Trophoblast cell (in vitro differentiated cells and primary cell): ENCODE results near the gene FAM111A.
"Not testable (repeated sequence)": the region's sequence is repeated elsewhere in the genome, so short reads cannot be mapped to it uniquely, and the experiment has no call there.

ENCODE experiments used
- DNase-seq, 2 donors: peaks; one replicate each; pipeline ENCODE4 v3.0.0-alpha.2; 2016
- H2AFZ ChIP-seq: 2 replicates; pipeline ENCODE4 v1.6.1; 2013; ENCODE audit warnings: low read length, moderate library complexity, mild to moderate bottlenecking; ENCODE audit not compliant: insufficient read depth, poor library complexity
- H2AK5ac ChIP-seq: 2 replicates; pipeline ENCODE4 v1.6.1; 2013; ENCODE audit warnings: mild to moderate bottlenecking, low read length
- H2BK120ac ChIP-seq: 2 replicates; pipeline ENCODE4 v1.6.1; 2013; ENCODE audit warnings: low read length, mild to moderate bottlenecking, moderate library complexity; ENCODE audit not compliant: insufficient read depth, poor library complexity
- H2BK12ac ChIP-seq: 2 replicates; pipeline ENCODE4 v1.6.1; 2013; ENCODE audit warnings: mild to moderate bottlenecking, low read length, moderate library complexity
- H2BK5ac ChIP-seq: 2 replicates; pipeline ENCODE4 v1.6.1; 2013; ENCODE audit warnings: low read length, low read depth, moderate library complexity, mild to moderate bottlenecking; ENCODE audit not compliant: poor library complexity
- H3K14ac ChIP-seq: 2 replicates; pipeline ENCODE4 v1.6.1; 2013; ENCODE audit warnings: mild to moderate bottlenecking, low read length
- H3K18ac ChIP-seq: 2 replicates; pipeline ENCODE4 v1.6.1; 2013; ENCODE audit warnings: mild to moderate bottlenecking, low read length
- H3K23ac ChIP-seq: 2 replicates; pipeline ENCODE4 v1.6.1; 2013; ENCODE audit warnings: low read length
- H3K27ac ChIP-seq: 2 replicates; pipeline ENCODE4 v1.5.1; 2013; ENCODE audit warnings: low read depth, mild to moderate bottlenecking, inconsistent platforms, low read length, moderate library complexity
- H3K27me3 ChIP-seq: 2 replicates; pipeline ENCODE4 v1.6.1; 2013; ENCODE audit warnings: inconsistent platforms, mild to moderate bottlenecking, low read length, moderate library complexity; ENCODE audit not compliant: insufficient read depth
- H3K36me3 ChIP-seq, 2 experiments: 1 replicate in 1 of 2; 2 replicates in 1 of 2; pipeline ENCODE4 v1.6.1; 2013; ENCODE audit warnings: low read length in 2 of 2, mild to moderate bottlenecking in 2 of 2, moderate library complexity in 1 of 2; ENCODE audit not compliant: insufficient read depth in 2 of 2, control insufficient read depth in 1 of 2
- H3K4ac ChIP-seq: 2 replicates; pipeline ENCODE4 v1.6.1; 2013; ENCODE audit warnings: low read depth, mild to moderate bottlenecking, low read length, moderate library complexity
- H3K4me1 ChIP-seq, 2 experiments: 1 replicate in 1 of 2; 2 replicates in 1 of 2; pipeline ENCODE4 v1.6.1; 2013; ENCODE audit warnings: low read length in 2 of 2, mild to moderate bottlenecking in 2 of 2, moderate library complexity in 1 of 2; ENCODE audit not compliant: insufficient read depth in 2 of 2, control insufficient read depth in 1 of 2
- H3K4me2 ChIP-seq: 2 replicates; pipeline ENCODE4 v1.6.1; 2013; ENCODE audit warnings: inconsistent platforms, mild to moderate bottlenecking, low read length, moderate library complexity
- H3K4me3 ChIP-seq: 2 replicates; pipeline ENCODE4 v1.5.1; 2013; ENCODE audit warnings: mild to moderate bottlenecking, low read depth, low read length, inconsistent platforms
- H3K79me1 ChIP-seq: one replicate; pipeline ENCODE4 v1.6.1; 2013; ENCODE audit warnings: low read length
- H3K79me2 ChIP-seq: 2 replicates; pipeline ENCODE4 v1.6.1; 2013; ENCODE audit warnings: low read length, mild to moderate bottlenecking; ENCODE audit not compliant: control insufficient read depth, insufficient read depth, poor library complexity
- H3K9ac ChIP-seq: 2 replicates; pipeline ENCODE4 v1.6.1; 2013; ENCODE audit warnings: mild to moderate bottlenecking, low read length
- H3K9me3 ChIP-seq: 2 replicates; pipeline ENCODE4 v1.6.1; 2013; ENCODE audit warnings: low read depth, mild to moderate bottlenecking, control low read depth, inconsistent platforms, low read length; ENCODE audit not compliant: insufficient read depth
- H4K12ac ChIP-seq: 2 replicates; pipeline ENCODE4 v1.6.1; 2013; ENCODE audit warnings: low read depth, mild to moderate bottlenecking, low read length, moderate library complexity
- H4K8ac ChIP-seq: 2 replicates; pipeline ENCODE4 v1.6.1; 2013; ENCODE audit warnings: low read depth, mild to moderate bottlenecking, low read length, moderate library complexity
- H4K91ac ChIP-seq: one replicate; pipeline ENCODE4 v1.6.1; 2013; ENCODE audit warnings: low read depth, mild to moderate bottlenecking, low read length, moderate library complexity
- WGBS: extraction: QIAGEN DNeasy Blood & Tissue Kit; methylation state at CpG from one replicate; pipeline ENCODE4 v1.1.7; 2013; ENCODE audit warnings: missing lambda C conversion rate; ENCODE audit not compliant: insufficient read length, insufficient coverage; ENCODE audit errors: extremely low coverage; 5-methylcytosine and 5-hydroxymethylcytosine counted together

FAM111A gene

DNA sequence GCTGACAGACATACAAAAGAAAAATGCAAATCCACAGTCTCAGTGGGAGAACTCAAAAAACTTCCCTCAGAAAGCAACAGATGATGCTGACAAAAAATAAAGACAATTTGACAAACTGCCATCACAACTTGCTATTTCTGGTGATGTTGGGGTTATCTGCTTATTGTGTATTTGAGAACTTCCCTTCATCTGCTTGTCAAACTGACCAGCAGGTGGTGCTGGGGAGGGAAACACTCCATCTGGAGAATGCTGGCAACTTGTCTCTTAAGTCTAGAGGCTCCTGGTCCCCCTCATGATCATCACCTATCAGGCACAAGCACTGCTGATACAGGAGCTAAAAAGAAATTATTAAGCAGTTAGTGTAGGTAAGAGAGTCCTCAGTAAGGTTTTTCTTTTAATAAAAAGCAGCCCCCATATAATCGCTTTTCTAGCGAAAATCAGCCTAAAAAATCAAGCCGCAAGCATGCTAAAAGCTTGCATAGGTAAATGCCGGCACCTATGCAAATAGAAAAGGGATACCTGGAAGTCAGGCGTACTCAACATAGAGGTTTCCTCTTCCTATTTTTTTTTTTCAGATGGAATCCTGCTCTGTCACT is 45.4 kb upstream of the FAM111A start:
- Histone ChIP-seq H2BK5ac (no peak overlapping the region), H3K4ac (no peak overlapping the region), H2BK120ac (no peak overlapping the region), H2AFZ (no peak overlapping the region), H3K79me2 (no peaks in the 10 kb centered on the region), H4K12ac (no peak overlapping the region), H4K8ac (no peak overlapping the region), H3K4me2 (no peak overlapping the region), H2BK12ac (no peak overlapping the region), H3K27ac (no peak overlapping the region), H2AK5ac (no peak overlapping the region), H3K9me3 (no peaks in the 10 kb centered on the region), H3K14ac (no peak overlapping the region), H3K79me1 (no peaks in the 10 kb centered on the region), H3K9ac (no peak overlapping the region), H3K23ac (no peak overlapping the region), H3K4me3 (no peak overlapping the region), H3K18ac (no peak overlapping the region), H3K4me1 (peaks cover 0 to 2% of the 10 kb centered on the region in 2 experiments), H3K27me3 (no peaks in the 10 kb centered on the region), H3K36me3 (no peaks in the 10 kb centered on the region), H4K91ac (no peak overlapping the region)
- peak; percentile 37 to 65 for DNase-seq
- WGBS: no CpG with 5 or more reads among the region's 5 CpGs

- WGBS: no CpG with 5 or more reads among the region's 8 CpGs
- not testable (repeated sequence) for H3K14ac ChIP-seq, H3K79me2 ChIP-seq, H2AFZ ChIP-seq, H3K4me3 ChIP-seq, H3K23ac ChIP-seq, H3K4me2 ChIP-seq, DNase-seq, H3K4me1 ChIP-seq, H3K4ac ChIP-seq, H3K9me3 ChIP-seq, H3K79me1 ChIP-seq, H4K91ac ChIP-seq, H3K27ac ChIP-seq, H4K12ac ChIP-seq, H3K9ac ChIP-seq, H3K27me3 ChIP-seq, H3K36me3 ChIP-seq, H2AK5ac ChIP-seq, H3K18ac ChIP-seq, H4K8ac ChIP-seq, H2BK12ac ChIP-seq, H2BK120ac ChIP-seq, H2BK5ac ChIP-seq
Observed at GRCh38 chr11:59097938-59098337, 44.7 kb upstream of the FAM111A start.

GRCh38 chr11:59102259-59102765 is 40.3 kb upstream of the FAM111A start:
- DNase-seq: peak; percentile 12 to 33
- Histone ChIP-seq H4K91ac (no peak overlapping the region), H2BK12ac (no peak overlapping the region), H3K4me2 (peak overlapping the region; percentile 69), H3K4me1 (peaks cover 4 to 6% of the 10 kb centered on the region in 2 experiments), H2BK5ac (no peak overlapping the region), H2AFZ (no peak overlapping the region), H3K36me3 (no peaks in the 10 kb centered on the region), H4K12ac (no peak overlapping the region), H3K27ac (no peak overlapping the region), H3K18ac (no peak overlapping the region), H3K4me3 (no peak overlapping the region), H3K14ac (no peak overlapping the region), H3K79me1 (no peaks in the 10 kb centered on the region), H2AK5ac (no peak overlapping the region), H2BK120ac (no peak overlapping the region), H3K9ac (no peak overlapping the region), H3K23ac (no peak overlapping the region), H4K8ac (no peak overlapping the region), H3K9me3 (no peaks in the 10 kb centered on the region), H3K79me2 (no peaks in the 10 kb centered on the region), H3K27me3 (no peaks in the 10 kb centered on the region), H3K4ac (no peak overlapping the region)
- no CpG with 5 or more reads among the region's 23 CpGs for WGBS

DNA sequence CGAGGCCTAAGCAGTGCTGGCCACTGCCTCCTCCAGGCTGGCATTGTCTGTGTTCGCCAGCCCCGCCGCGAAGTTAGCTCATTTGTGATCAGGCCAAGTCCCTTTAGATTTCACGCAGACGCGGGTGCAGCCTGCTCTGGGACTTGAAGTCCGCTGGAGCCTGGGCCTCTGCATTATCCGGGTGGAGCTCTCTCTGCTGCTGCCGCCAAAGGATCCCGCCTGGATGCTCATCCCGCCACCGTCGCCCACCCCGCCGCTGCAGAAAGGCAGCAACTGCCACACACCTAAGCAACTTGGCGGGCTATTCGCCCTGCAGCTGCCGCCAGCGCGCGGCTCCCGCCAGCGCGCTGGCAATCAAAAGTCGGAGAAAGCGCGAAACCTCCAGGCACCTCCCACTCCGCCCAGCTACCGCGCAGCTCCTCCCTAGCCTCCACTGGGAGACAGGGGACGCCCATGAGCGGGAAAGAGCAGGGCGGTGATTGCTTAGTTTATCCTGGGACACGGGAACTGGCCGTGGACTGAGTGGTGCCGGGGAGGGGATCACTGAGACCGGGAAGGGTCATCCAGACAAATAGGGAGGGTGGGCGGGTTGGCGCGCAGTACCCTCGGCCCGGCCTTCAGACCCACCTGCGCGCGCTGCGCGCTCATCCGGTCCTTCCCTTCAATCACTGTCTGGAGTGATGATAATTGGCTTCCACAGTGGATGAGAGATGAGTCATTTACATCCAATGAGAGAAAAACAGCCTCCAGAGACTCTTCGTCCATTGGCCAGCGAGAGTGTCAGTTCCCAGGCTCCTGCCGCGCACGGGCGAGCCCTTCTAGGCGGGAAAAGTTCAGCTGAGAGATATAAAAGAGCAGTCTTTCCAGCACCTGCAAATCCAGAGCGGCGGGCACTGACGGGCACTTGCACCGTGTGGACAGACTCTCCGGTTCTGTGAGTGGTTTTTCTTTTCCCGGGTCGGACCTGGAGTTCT is 36.0 kb upstream of the FAM111A start, which contains the start of gene FAM111B:
Gene FAM111B, plus strand, starts transcription at position 875 of the 974 bp plus-strand sequence. CDS start 2,389 bp downstream, outside the sequence.
- WGBS: no CpG with 5 or more reads among the region's 64 CpGs
- Histone ChIP-seq H4K8ac (no peak within 1 kb of the TSS), H4K91ac (no peak within 1 kb of the TSS), H3K18ac (no peak within 1 kb of the TSS), H2AK5ac (no peak within 1 kb of the TSS), H3K4me2 (peak within 1 kb of the TSS; percentile 97), H2AFZ (peak within 1 kb of the TSS; percentile 63), H2BK5ac (no peak within 1 kb of the TSS), H2BK12ac (no peak within 1 kb of the TSS), H3K27me3 (no peaks in the 10 kb centered on the region), H3K14ac (no peak within 1 kb of the TSS), H3K79me2 (no peaks in the 10 kb centered on the region), H3K36me3 (peaks cover 0 to 1% of the 10 kb centered on the region in 2 experiments), H3K4me1 (peaks cover 7 to 8% of the 10 kb centered on the region in 2 experiments), H3K4ac (no peak within 1 kb of the TSS), H4K12ac (no peak within 1 kb of the TSS), H3K27ac (no peak within 1 kb of the TSS), H2BK120ac (no peak within 1 kb of the TSS), H3K4me3 (peak within 1 kb of the TSS; percentile 73), H3K9me3 (no peaks in the 10 kb centered on the region), H3K23ac (peak within 1 kb of the TSS; percentile 10), H3K79me1 (no peaks in the 10 kb centered on the region), H3K9ac (peak within 1 kb of the TSS; percentile 64)
- DNase-seq: peak; percentile 59 to 73
